ENCODE results near the gene FHOD3. TPM values are rescaled to one million over a fixed set of nuclear protein-coding genes. Genes with fewer than 3 reads are reported as not detected.

Gene FHOD3
- total and polyA plus RNA-seq, 4 donors, result 6.2 to 42.0 (median 20.4) TPM

DNA sequence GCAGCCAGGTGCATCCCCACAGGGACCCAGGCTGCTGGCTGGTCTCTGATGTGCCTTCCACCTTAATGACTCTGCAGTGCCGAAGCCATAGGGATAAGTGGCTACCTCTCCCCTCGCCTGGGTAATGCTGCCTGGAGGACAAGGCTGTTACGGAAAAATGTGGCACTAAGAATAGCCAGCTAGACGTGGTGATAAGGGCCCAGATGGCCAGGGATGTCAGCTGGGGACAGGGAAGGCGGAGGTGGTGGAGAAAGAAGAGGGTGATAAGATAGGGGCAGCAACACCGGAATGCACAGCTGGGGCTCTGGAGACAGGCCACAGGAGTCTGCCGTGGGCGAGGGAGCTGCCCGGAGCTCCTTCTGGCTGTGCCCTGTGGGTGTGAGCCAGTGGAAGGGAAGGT is 170.6 kb downstream of the FHOD3 start:
- DNase-seq, result no peak
- Histone ChIP-seq H3K27ac (ENCODE audit: low read depth in 1 of 2, low read length in 2 of 2) (no peak overlapping the region), H3K27me3 (ENCODE audit: control insufficient read depth in 1 of 2, insufficient read depth in 2 of 2, low read length in 1 of 2) (no peaks in the 10 kb centered on the region), H3K36me3 (ENCODE audit: control insufficient read depth in 1 of 2, insufficient read depth in 2 of 2, low read length in 1 of 2) (no peaks in the 10 kb centered on the region), H3K9me3 (ENCODE audit: control insufficient read depth, low read length) (no peaks in the 10 kb centered on the region), H3K4me1 (ENCODE audit: control insufficient read depth in 1 of 2, insufficient read depth in 2 of 2, low read length in 2 of 2) (no peaks in the 10 kb centered on the region), H3K4me3 (ENCODE audit: low read length in 2 of 2) (no peak overlapping the region)
- no peak for ATAC-seq (ENCODE audit: low FRiP score)
- intact Hi-C loops (cut with DNase I), result no loop called here
- WGBS, 2 donors, result 18 to 26% methylated on average over 9 of the region's 9 CpGs

- Histone ChIP-seq H3K27ac (ENCODE audit: low read depth in 1 of 2, low read length in 2 of 2) (no peak overlapping the region), H3K9me3 (ENCODE audit: control insufficient read depth, low read length) (no peaks in the 10 kb centered on the region), H3K36me3 (ENCODE audit: control insufficient read depth in 1 of 2, insufficient read depth in 2 of 2, low read length in 1 of 2) (no peaks in the 10 kb centered on the region), H3K4me3 (ENCODE audit: low read length in 2 of 2) (no peak overlapping the region), H3K4me1 (ENCODE audit: control insufficient read depth in 1 of 2, insufficient read depth in 2 of 2, low read length in 2 of 2) (no peaks in the 10 kb centered on the region), H3K27me3 (ENCODE audit: control insufficient read depth in 1 of 2, insufficient read depth in 2 of 2, low read length in 1 of 2) (no peaks in the 10 kb centered on the region)
- WGBS, 2 donors, result 90 to 92% methylated on average over 8 of the region's 8 CpGs
- no peak for DNase-seq
- ATAC-seq (ENCODE audit: low FRiP score), result no peak
- intact Hi-C loops (cut with DNase I), result no loop called here
Observed at GRCh38 chr18:36469461-36469860, 171.9 kb downstream of the FHOD3 start.

- no peak overlapping the region for H3K4me3 ChIP-seq (ENCODE audit: low read length in 2 of 2)
- H3K27me3 ChIP-seq (ENCODE audit: control insufficient read depth in 1 of 2, insufficient read depth in 2 of 2, low read length in 1 of 2), result no peaks in the 10 kb centered on the region
- WGBS, 2 donors, result 92 to 96% methylated on average over 7 of the region's 7 CpGs
- no peak overlapping the region for H3K27ac ChIP-seq (ENCODE audit: low read depth in 1 of 2, low read length in 2 of 2)
- no peak for ATAC-seq (ENCODE audit: low FRiP score)
- H3K9me3 ChIP-seq (ENCODE audit: control insufficient read depth, low read length), result no peaks in the 10 kb centered on the region
- no peaks in the 10 kb centered on the region for H3K4me1 ChIP-seq (ENCODE audit: control insufficient read depth in 1 of 2, insufficient read depth in 2 of 2, low read length in 2 of 2)
- intact Hi-C loops (cut with DNase I), result no loop called here
- no peaks in the 10 kb centered on the region for H3K36me3 ChIP-seq (ENCODE audit: control insufficient read depth in 1 of 2, insufficient read depth in 2 of 2, low read length in 1 of 2)
- DNase-seq, result no peak
Observed at GRCh38 chr18:36470896-36471295, 173.4 kb downstream of the FHOD3 start.

DNA sequence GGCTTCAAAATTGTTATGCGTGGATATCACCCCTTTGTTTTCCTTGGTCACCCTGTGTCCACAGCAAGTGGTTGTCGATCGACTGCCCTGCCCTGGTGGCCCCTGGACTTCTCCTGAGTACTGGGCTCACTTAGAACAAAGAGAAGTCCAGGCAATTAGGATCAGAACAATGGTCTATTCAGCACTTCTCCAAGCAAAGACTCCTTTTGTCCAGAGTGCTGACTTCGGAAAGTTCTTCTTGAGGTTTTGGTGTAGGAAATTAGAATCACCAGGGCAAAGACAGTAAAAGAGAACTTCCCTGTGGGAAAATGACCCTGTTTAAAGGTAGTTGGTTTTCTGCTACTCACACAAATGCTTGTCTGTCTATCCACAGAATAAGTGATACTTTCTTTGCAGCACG is 173.9 kb downstream of the FHOD3 start:
- no peaks in the 10 kb centered on the region for H3K36me3 ChIP-seq (ENCODE audit: control insufficient read depth in 1 of 2, insufficient read depth in 2 of 2, low read length in 1 of 2)
- H3K4me1 ChIP-seq (ENCODE audit: control insufficient read depth in 1 of 2, insufficient read depth in 2 of 2, low read length in 2 of 2), result no peaks in the 10 kb centered on the region
- ATAC-seq (ENCODE audit: low FRiP score) (no peak), DNase-seq (no peak)
- H3K27me3 ChIP-seq (ENCODE audit: control insufficient read depth in 1 of 2, insufficient read depth in 2 of 2, low read length in 1 of 2), result no peaks in the 10 kb centered on the region
- no peaks in the 10 kb centered on the region for H3K9me3 ChIP-seq (ENCODE audit: control insufficient read depth, low read length)
- no peak overlapping the region for H3K4me3 ChIP-seq (ENCODE audit: low read length in 2 of 2)
- no peak overlapping the region for H3K27ac ChIP-seq (ENCODE audit: low read depth in 1 of 2, low read length in 2 of 2)
- intact Hi-C loops (cut with DNase I), result no loop called here
- WGBS, 2 donors, result 84 to 90% methylated on average over 5 of the region's 5 CpGs

DNA sequence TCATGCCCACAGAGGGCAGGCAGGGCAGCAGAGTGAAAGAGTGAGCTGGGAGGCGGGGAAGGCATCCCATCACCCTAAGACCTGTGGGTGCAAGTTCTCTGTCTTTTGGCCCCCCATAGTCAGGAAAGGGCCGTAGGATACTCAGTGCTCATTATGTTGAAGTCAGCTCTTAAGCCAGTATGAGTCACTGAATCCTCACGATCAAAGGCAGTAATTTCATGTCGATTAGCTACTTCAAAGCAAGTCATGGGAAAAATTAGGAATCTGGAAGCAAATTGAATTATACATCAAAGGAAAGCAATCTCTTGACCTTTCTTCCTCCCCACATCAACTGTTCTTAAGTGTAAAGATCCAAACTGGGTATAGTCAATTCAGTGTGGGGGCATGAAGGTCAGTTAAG is 178.9 kb downstream of the FHOD3 start:
- intact Hi-C loops (cut with DNase I), result no loop called here
- DNase-seq (no peak), ATAC-seq (ENCODE audit: low FRiP score) (no peak)
- Histone ChIP-seq H3K27ac (ENCODE audit: low read depth in 1 of 2, low read length in 2 of 2) (no peak overlapping the region), H3K4me1 (ENCODE audit: control insufficient read depth in 1 of 2, insufficient read depth in 2 of 2, low read length in 2 of 2) (no peaks in the 10 kb centered on the region), H3K9me3 (ENCODE audit: control insufficient read depth, low read length) (no peaks in the 10 kb centered on the region), H3K4me3 (ENCODE audit: low read length in 2 of 2) (no peak overlapping the region), H3K27me3 (ENCODE audit: control insufficient read depth in 1 of 2, insufficient read depth in 2 of 2, low read length in 1 of 2) (no peaks in the 10 kb centered on the region), H3K36me3 (ENCODE audit: control insufficient read depth in 1 of 2, insufficient read depth in 2 of 2, low read length in 1 of 2) (no peaks in the 10 kb centered on the region)
- WGBS, 2 donors, result 93 to 94% methylated on average over 4 of the region's 4 CpGs

DNA sequence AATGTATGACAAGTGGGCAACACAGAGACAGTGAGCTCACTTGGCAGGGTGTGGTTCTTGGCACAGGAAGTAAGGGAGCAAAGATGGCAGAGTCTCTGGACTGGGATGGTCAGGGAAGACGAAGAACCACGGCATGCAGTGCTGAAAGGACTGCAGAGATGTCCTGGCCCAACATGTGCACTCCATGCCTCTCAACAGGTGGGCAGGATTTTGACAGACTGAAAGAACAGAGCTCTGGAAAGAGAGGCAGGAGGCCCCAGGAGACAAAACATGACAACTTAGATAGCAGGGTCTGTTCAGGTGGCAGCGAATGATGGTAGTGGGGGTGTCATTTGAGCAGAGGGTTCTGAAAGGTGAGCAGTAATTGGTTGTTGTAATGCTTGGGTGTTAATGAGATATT is 180.3 kb downstream of the FHOD3 start:
- H3K27ac ChIP-seq (ENCODE audit: low read depth in 1 of 2, low read length in 2 of 2), result no peak overlapping the region
- no peaks in the 10 kb centered on the region for H3K27me3 ChIP-seq (ENCODE audit: control insufficient read depth in 1 of 2, insufficient read depth in 2 of 2, low read length in 1 of 2)
- H3K36me3 ChIP-seq (ENCODE audit: control insufficient read depth in 1 of 2, insufficient read depth in 2 of 2, low read length in 1 of 2), result no peaks in the 10 kb centered on the region
- no peak overlapping the region for H3K4me3 ChIP-seq (ENCODE audit: low read length in 2 of 2)
- no peak for ATAC-seq (ENCODE audit: low FRiP score)
- H3K4me1 ChIP-seq (ENCODE audit: control insufficient read depth in 1 of 2, insufficient read depth in 2 of 2, low read length in 2 of 2), result no peaks in the 10 kb centered on the region
- 97 to 99% methylated on average over 3 of the region's 3 CpGs for WGBS, 2 donors
- no peak for DNase-seq
- H3K9me3 ChIP-seq (ENCODE audit: control insufficient read depth, low read length), result no peaks in the 10 kb centered on the region
- intact Hi-C loops (cut with DNase I), result no loop called here

DNA sequence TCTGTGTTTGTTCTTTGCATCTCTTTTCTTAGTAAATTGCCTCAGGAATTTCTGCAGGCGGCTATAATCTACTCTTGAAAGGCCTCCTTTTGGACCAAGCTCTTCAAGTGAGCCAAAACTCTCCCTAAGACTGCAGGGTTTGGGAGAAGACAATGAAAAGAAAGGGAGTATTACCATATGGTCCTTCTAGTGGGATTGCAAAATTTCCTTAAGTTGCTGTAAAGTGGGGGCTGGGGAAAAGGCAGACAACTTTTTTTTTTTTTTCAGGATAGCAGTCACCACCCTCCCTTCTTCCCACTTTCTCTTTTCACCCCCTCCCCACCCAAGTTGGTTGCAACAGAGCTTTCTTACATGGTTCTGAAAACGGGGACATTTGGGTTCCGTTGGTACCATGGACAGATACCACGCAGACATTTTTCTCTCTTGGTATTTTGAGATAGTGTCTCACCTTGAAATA is 183.7 kb downstream of the FHOD3 start:
- 65 to 69% methylated on average over 4 of the region's 4 CpGs for WGBS, 2 donors
- Histone ChIP-seq H3K27me3 (ENCODE audit: control insufficient read depth in 1 of 2, insufficient read depth in 2 of 2, low read length in 1 of 2) (no peaks in the 10 kb centered on the region), H3K4me1 (ENCODE audit: control insufficient read depth in 1 of 2, insufficient read depth in 2 of 2, low read length in 2 of 2) (no peaks in the 10 kb centered on the region), H3K4me3 (ENCODE audit: low read length in 2 of 2) (no peak overlapping the region), H3K27ac (ENCODE audit: low read depth in 1 of 2, low read length in 2 of 2) (no peak overlapping the region), H3K36me3 (ENCODE audit: control insufficient read depth in 1 of 2, insufficient read depth in 2 of 2, low read length in 1 of 2) (no peaks in the 10 kb centered on the region), H3K9me3 (ENCODE audit: control insufficient read depth, low read length) (no peaks in the 10 kb centered on the region)
- intact Hi-C loops (cut with DNase I), result no loop called here
- DNase-seq, result no peak
- no peak for ATAC-seq (ENCODE audit: low FRiP score)

DNA sequence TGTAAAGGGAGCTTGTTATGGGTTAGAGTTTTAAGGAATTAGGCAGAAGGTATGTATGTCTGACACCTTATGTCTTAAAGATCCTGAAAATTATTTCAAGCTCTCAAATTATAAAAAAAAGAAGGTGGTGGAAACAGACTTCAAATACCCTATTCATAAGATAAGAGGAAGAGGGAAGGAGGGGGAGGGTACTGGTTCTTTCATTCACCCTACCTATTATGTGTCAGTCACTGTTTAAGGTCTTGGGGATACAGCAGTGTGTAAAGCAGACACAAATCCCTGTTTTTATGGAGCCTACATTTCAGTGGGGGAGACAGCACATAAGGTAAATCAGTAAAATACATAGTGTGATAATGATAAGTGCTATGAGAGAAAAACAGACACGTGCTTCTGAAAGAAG is 184.4 kb downstream of the FHOD3 start:
- ATAC-seq (ENCODE audit: low FRiP score) (no peak), DNase-seq (no peak)
- 87 to 92% methylated on average over 1 of the region's 1 CpG for WGBS, 2 donors
- intact Hi-C loops (cut with DNase I), result no loop called here
- no peaks in the 10 kb centered on the region for H3K36me3 ChIP-seq (ENCODE audit: control insufficient read depth in 1 of 2, insufficient read depth in 2 of 2, low read length in 1 of 2)
- no peak overlapping the region for H3K4me3 ChIP-seq (ENCODE audit: low read length in 2 of 2)
- H3K27me3 ChIP-seq (ENCODE audit: control insufficient read depth in 1 of 2, insufficient read depth in 2 of 2, low read length in 1 of 2), result no peaks in the 10 kb centered on the region
- no peak overlapping the region for H3K27ac ChIP-seq (ENCODE audit: low read depth in 1 of 2, low read length in 2 of 2)
- H3K9me3 ChIP-seq (ENCODE audit: control insufficient read depth, low read length), result no peaks in the 10 kb centered on the region
- H3K4me1 ChIP-seq (ENCODE audit: control insufficient read depth in 1 of 2, insufficient read depth in 2 of 2, low read length in 2 of 2), result no peaks in the 10 kb centered on the region

GRCh38 chr18:36484591-36484990 is 187.1 kb downstream of the FHOD3 start:
- Histone ChIP-seq H3K27ac (ENCODE audit: low read depth in 1 of 2, low read length in 2 of 2) (no peak overlapping the region), H3K9me3 (ENCODE audit: control insufficient read depth, low read length) (no peaks in the 10 kb centered on the region), H3K27me3 (ENCODE audit: control insufficient read depth in 1 of 2, insufficient read depth in 2 of 2, low read length in 1 of 2) (no peaks in the 10 kb centered on the region), H3K36me3 (ENCODE audit: control insufficient read depth in 1 of 2, insufficient read depth in 2 of 2, low read length in 1 of 2) (no peaks in the 10 kb centered on the region), H3K4me3 (ENCODE audit: low read length in 2 of 2) (no peak overlapping the region), H3K4me1 (ENCODE audit: control insufficient read depth in 1 of 2, insufficient read depth in 2 of 2, low read length in 2 of 2) (peaks cover 0 to 3% of the 10 kb centered on the region in 2 donors)
- 93 to 95% methylated on average over 5 of the region's 5 CpGs for WGBS, 2 donors
- no peak for ATAC-seq (ENCODE audit: low FRiP score)
- intact Hi-C loops (cut with DNase I), result no loop called here
- DNase-seq, result no peak
